Psoas muscle (tissue), 8 donors: Measurements from ENCODE around the gene NUP50. TPM values are rescaled to one million over a fixed set of nuclear protein-coding genes. Genes with fewer than 3 reads are reported as not detected.

Source experiments
- ATAC-seq, 4 donors: fragments of 200-7000 bp; cut with Tn5 transposase; one replicate each; pipeline ENCODE4 v1.9.1; 2020; ENCODE audit warnings: moderate library complexity in 3 of 4, mild to moderate bottlenecking in 2 of 4
- DNase-seq, 2 donors: peaks; one replicate each; pipeline ENCODE4 v3.0.0-alpha.2; 2020
- H3K27ac ChIP-seq: fragments of 200-600 bp; one replicate; pipeline ENCODE4 v1.8.0; 2022
- H3K27me3 ChIP-seq, 3 donors: fragments of 200-600 bp in 1 of 3; one replicate each; pipeline versions ENCODE4 v1.6.1 to v1.8.0; 2013 to 2022; ENCODE audit warnings: low read length in 2 of 3, mild to moderate bottlenecking in 2 of 3, moderate library complexity in 1 of 3; ENCODE audit not compliant: insufficient read depth in 3 of 3
- H3K36me3 ChIP-seq, 2 donors: fragments of 200-600 bp in 1 of 2; one replicate each; pipeline versions ENCODE4 v1.6.1 to v1.8.0; 2013 to 2022; ENCODE audit warnings: low read depth in 1 of 2, mild to moderate bottlenecking in 1 of 2, moderate library complexity in 1 of 2; ENCODE audit not compliant: insufficient read depth in 1 of 2
- H3K4me1 ChIP-seq: fragments of 200-600 bp; one replicate; pipeline ENCODE4 v1.8.0; 2022
- H3K4me3 ChIP-seq: fragments of 200-600 bp; one replicate; pipeline ENCODE4 v1.8.0; 2022; ENCODE audit warnings: mild to moderate bottlenecking
- H3K9me3 ChIP-seq: fragments of 200-600 bp; one replicate; pipeline ENCODE4 v1.8.0; 2022
- WGBS, 3 donors: extraction: QIAGEN DNeasy Blood & Tissue Kit; methylation state at CpG; one replicate each; pipeline versions ENCODE4 v1.1.6 to v1.1.7; 2013; 5-methylcytosine and 5-hydroxymethylcytosine counted together
- intact Hi-C, 2 donors: fragments of 100-400 bp; cut with DNase I; formaldehyde crosslinking; loops; one replicate each; pipeline versions ENCODE4 v1.11.0 to v1.14.2; 2022
- polyA plus RNA-seq, 3 donors: library from polyadenylated mRNA; stranded (reverse); fragments of 200-250 nt; gene quantifications; one replicate each; pipeline ENCODE4 v1.2.3, GENCODE V29; 2013
- total RNA-seq, 4 donors: library from RNA; stranded (reverse); fragmentation: NEBNext Ultra II Directional in 2 of 4; extraction: Animal tissue kit (Norgen Biotek cat#: 25700) in 2 of 4; gene quantifications; one replicate each; pipeline versions ENCODE4 v1.2.1 to v1.2.4, GENCODE V29; 2021 to 2023
- TF ChIP-seq, protein P1 (sequence below): fragments of 200-600 bp; IDR thresholded peaks from one replicate; pipeline ENCODE4 v1.8.0; 2022; ENCODE audit warnings: antibody characterized with exemption
- donor health status: healthy with polysubstance abuse.
- donor health status: DM: no; HTN: no; CAD: no; lungs with moderate emphysema.
- donor health status: Bipolar disorder and iron deficiency.
- donor health status: healthy.
- donor health status: DM: yes; HTN: yes; CAD: no.
- donor health status: DM: no; HTN: no; CAD: no.
- donor health status: DM: no; HTN: no; CAD: no.
- donor health status: DM: yes; HTN: yes; CAD: no.

NUP50 gene
- total and polyA plus RNA-seq, 7 donors: 6.1 to 26.6 (median 20.3) TPM

DNA sequence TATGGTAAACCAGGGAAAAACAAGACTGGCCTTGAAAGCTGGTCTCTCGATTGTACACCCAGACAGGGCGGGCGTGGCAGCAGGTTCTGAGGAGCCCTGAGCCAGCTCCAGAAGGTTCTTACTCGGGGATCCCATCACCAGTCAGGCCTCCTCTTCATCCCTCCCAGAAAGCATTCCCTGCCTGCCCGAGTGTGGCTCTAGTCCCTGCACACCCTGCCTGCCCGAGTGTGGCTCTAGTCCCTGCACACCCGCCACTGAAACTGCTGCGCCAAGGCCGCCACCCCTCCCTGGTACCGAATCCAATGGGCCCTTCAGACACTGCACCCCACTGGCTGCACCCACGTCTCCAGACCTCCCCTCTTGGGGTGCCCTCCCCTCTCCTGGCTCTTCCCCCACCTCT lies 46.9 kb downstream of the NUP50 start:
- ATAC-seq (no peak), DNase-seq (peak in 1 of 2 donors; percentile 43)
- Histone ChIP-seq H3K9me3 (no peaks in the 10 kb centered on the region), H3K27me3 (no peaks in the 10 kb centered on the region), H3K27ac (no peak overlapping the region), H3K36me3 (peaks cover 0 to 6% of the 10 kb centered on the region in 2 donors), H3K4me3 (no peak overlapping the region), H3K4me1 (no peaks in the 10 kb centered on the region)
- TF ChIP-seq, protein P1, sequence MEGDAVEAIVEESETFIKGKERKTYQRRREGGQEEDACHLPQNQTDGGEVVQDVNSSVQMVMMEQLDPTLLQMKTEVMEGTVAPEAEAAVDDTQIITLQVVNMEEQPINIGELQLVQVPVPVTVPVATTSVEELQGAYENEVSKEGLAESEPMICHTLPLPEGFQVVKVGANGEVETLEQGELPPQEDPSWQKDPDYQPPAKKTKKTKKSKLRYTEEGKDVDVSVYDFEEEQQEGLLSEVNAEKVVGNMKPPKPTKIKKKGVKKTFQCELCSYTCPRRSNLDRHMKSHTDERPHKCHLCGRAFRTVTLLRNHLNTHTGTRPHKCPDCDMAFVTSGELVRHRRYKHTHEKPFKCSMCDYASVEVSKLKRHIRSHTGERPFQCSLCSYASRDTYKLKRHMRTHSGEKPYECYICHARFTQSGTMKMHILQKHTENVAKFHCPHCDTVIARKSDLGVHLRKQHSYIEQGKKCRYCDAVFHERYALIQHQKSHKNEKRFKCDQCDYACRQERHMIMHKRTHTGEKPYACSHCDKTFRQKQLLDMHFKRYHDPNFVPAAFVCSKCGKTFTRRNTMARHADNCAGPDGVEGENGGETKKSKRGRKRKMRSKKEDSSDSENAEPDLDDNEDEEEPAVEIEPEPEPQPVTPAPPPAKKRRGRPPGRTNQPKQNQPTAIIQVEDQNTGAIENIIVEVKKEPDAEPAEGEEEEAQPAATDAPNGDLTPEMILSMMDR: no peak
- 89 to 90% (median 90%) methylated on average over 10 to 11 of the region's 11 CpGs for WGBS, 3 donors
- intact Hi-C loops: no loop called here

- 86 to 90% (median 87%) methylated on average over 8 of the region's 8 CpGs for WGBS, 3 donors
- Histone ChIP-seq H3K4me3 (peak overlapping the region; percentile 57), H3K27ac (no peak overlapping the region)
Measured at GRCh38 chr22:45210991-45211390, 47.3 kb downstream of the NUP50 start.

DNA sequence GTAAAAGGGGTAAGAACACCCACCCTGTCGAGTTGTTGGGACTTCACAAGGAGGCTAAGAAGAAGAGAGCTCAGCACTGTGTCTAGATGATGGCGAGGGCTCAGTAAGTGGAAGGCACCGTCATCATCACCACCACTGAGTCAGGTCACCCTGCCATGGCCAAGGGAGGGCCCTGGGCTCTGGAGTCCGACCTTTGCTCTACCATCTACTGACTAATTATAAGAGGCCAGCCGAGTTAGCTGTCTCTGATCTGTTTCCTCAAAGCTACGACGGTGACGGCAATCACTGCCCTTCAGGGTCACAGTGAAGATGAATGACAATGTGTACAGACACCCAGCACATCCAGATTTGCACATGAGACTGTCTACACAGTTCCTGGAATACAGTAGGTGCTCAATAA lies 47.7 kb downstream of the NUP50 start:
- no peak for ATAC-seq
- Histone ChIP-seq H3K36me3 (peaks cover 0 to 3% of the 10 kb centered on the region in 2 donors), H3K4me3 (peak overlapping the region; percentile 57), H3K9me3 (no peaks in the 10 kb centered on the region), H3K27me3 (no peaks in the 10 kb centered on the region), H3K4me1 (no peaks in the 10 kb centered on the region), H3K27ac (no peak overlapping the region)
- TF ChIP-seq, protein P1: no peak
- peak in 1 of 2 donors; percentile 30 for DNase-seq
- intact Hi-C loops: no loop called here
- 87 to 92% (median 90%) methylated on average over 8 of the region's 8 CpGs for WGBS, 3 donors

More at GRCh38 chr22:45210991-45211390, 47.3 kb downstream of the NUP50 start:
- Histone ChIP-seq H3K27me3 (no peaks in the 10 kb centered on the region), H3K36me3 (peaks cover 0 to 3% of the 10 kb centered on the region in 2 donors), H3K9me3 (no peaks in the 10 kb centered on the region), H3K4me1 (no peaks in the 10 kb centered on the region)
- intact Hi-C loops: no loop called here
- TF ChIP-seq, protein P1: no peak
- ATAC-seq (no peak), DNase-seq (peak in 1 of 2 donors; percentile 16)

DNA sequence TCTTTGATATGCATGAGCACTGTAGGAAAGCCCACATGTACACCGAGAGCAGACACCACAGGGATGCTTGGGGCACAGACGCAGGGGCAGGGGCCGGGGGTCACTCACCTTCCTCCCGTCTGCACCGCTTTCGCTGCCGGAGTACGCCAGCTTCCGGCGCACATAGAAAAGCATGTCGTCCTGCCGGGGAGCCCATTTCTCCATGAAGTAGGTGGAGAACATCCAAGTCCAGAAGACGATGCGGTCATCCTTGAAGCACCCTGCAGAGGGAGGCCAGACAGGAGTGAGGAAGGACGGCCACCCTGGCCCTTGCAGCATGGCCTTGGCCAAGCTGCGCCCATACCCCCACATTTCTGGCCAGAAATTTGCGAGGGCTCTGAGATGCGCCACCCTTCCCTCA lies 48.1 kb downstream of the NUP50 start:
- H3K4me1 ChIP-seq: no peaks in the 10 kb centered on the region
- intact Hi-C loops: no loop called here
- H3K27me3 ChIP-seq: no peaks in the 10 kb centered on the region
- peak overlapping the region; percentile 57 for H3K4me3 ChIP-seq
- H3K36me3 ChIP-seq: peaks cover 0 to 3% of the 10 kb centered on the region in 2 donors
- TF ChIP-seq, protein P1: no peak
- DNase-seq (no peak), ATAC-seq (peak in 2 of 4 donors; percentile 7 to 29)
- no peak overlapping the region for H3K27ac ChIP-seq
- WGBS, 3 donors: 77 to 90% (median 87%) methylated on average over 18 of the region's 18 CpGs
- H3K9me3 ChIP-seq: no peaks in the 10 kb centered on the region

DNA sequence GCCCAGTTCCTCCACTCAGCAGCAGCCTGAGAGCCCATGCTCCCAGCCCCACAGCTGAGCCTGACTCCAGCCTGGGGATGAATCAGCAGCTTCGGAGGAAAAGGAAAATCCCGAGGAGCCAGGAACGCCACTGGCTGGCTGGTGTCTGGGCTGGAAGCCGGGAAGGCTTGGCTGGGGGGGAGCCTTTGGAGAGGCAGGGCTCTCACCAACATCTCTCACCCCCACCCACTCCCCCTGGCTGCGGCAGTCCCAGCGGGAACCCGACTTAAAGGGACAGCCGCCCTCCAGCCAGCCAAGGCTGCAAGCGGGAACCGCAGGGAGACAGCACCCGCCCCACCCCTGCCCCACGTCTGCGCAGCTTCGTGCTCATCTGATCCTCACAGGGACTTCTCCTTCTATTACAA lies 48.6 kb downstream of the NUP50 start:
- peaks cover 0 to 3% of the 10 kb centered on the region in 2 donors for H3K36me3 ChIP-seq
- H3K4me1 ChIP-seq: no peaks in the 10 kb centered on the region
- TF ChIP-seq, protein P1: no peak
- H3K4me3 ChIP-seq: peak overlapping the region; percentile 57
- ATAC-seq (peak; percentile 46 to 88 (median 60)), DNase-seq (peak; percentile 78 to 90)
- no peaks in the 10 kb centered on the region for H3K27me3 ChIP-seq
- WGBS, 3 donors: 5 to 22% (median 19%) methylated on average over 14 of the region's 14 CpGs
- no peaks in the 10 kb centered on the region for H3K9me3 ChIP-seq
- intact Hi-C loops: no loop called here
- no peak overlapping the region for H3K27ac ChIP-seq
